GM12875 (cell line): Measurements from ENCODE around the gene COPE.

Experiments
- H3K4me3 ChIP-seq: one replicate; pipeline ENCODE4 v1.5.1; 2011; ENCODE audit warnings: low read depth, low read length, control low read depth
- CTCF ChIP-seq: IDR thresholded peaks from 2 replicates; pipeline ENCODE4 v1.5.1; 2011; ENCODE audit warnings: low read depth, mild to moderate bottlenecking, control low read depth, inconsistent platforms, low read length, moderate library complexity, borderline replicate concordance; ENCODE audit not compliant: insufficient read depth

COPE gene

GRCh38 chr19:18915639-18916038, 3.5 kb downstream of the COPE start:
- no peak overlapping the region for H3K4me3 ChIP-seq
- 0 out of 2 replicates have a peak, but pooled peaks have one; percentile 22 for TF ChIP-seq CTCF

- H3K4me3 ChIP-seq: no peak overlapping the region
- no peak for TF ChIP-seq CTCF
These were observed 5.7 kb downstream of the COPE start for GRCh38 chr19:18913466-18913865.

GRCh38 chr19:18912933-18913332, 6.3 kb downstream of the COPE start:
- no peak for TF ChIP-seq CTCF
- no peak overlapping the region for H3K4me3 ChIP-seq

GRCh38 chr19:18910801-18911436, 8.3 kb downstream of the COPE start:
- no peak overlapping the region for H3K4me3 ChIP-seq
- no peak for TF ChIP-seq CTCF

GRCh38 chr19:18910010-18910409, 9.2 kb downstream of the COPE start:
- no peak for TF ChIP-seq CTCF
- no peak overlapping the region for H3K4me3 ChIP-seq

- no peak for TF ChIP-seq CTCF
- no peak overlapping the region for H3K4me3 ChIP-seq
These were observed 10.1 kb downstream of the COPE start for GRCh38 chr19:18908917-18909619.
